Liver (tissue), 3 donors: ENCODE measurements around the gene IYD.

Source experiments
- GABPA ChIP-seq, 2 donors: IDR thresholded peaks in 1 of 2; conservative IDR thresholded peaks in 1 of 2; 2 replicates each; pipeline ENCODE4 v1.6.1; 2016; ENCODE audit warnings: antibody characterized with exemption in 2 of 2, mild to moderate bottlenecking in 1 of 2, moderate library complexity in 1 of 2
- RAD21 ChIP-seq, 2 donors: IDR thresholded peaks; 2 replicates each; pipeline ENCODE4 v1.6.1; 2016; ENCODE audit warnings: antibody characterized with exemption in 2 of 2, mild to moderate bottlenecking in 2 of 2
- RXRA ChIP-seq, 2 donors: IDR thresholded peaks; 2 replicates each; pipeline ENCODE4 v1.6.1; 2017 to 2018; ENCODE audit warnings: antibody characterized with exemption in 2 of 2, mild to moderate bottlenecking in 1 of 2
- TAF1 ChIP-seq: conservative IDR thresholded peaks from 2 replicates; pipeline ENCODE4 v1.6.1; 2016; ENCODE audit warnings: antibody characterized with exemption, mild to moderate bottlenecking
- YY1 ChIP-seq: IDR thresholded peaks from 2 replicates; pipeline ENCODE4 v1.6.1; 2016; ENCODE audit warnings: antibody characterized with exemption, mild to moderate bottlenecking
- TF ChIP-seq, protein P1 (sequence below): fragments of 150-350 bp; IDR thresholded peaks from 2 replicates; pipeline ENCODE4 v1.5.1; 2017; ENCODE audit warnings: improper control_type of control experiment, low read depth, low read length; ENCODE audit not compliant: missing input control
- TF ChIP-seq, protein P2 (sequence below): IDR thresholded peaks from 2 replicates; pipeline ENCODE4 v1.6.1; 2016; ENCODE audit warnings: antibody characterized with exemption
- TF ChIP-seq, protein P3 (sequence below): IDR thresholded peaks from 2 replicates; pipeline ENCODE4 v1.6.1; 2016; ENCODE audit warnings: antibody characterized with exemption, mild to moderate bottlenecking
- TF ChIP-seq, protein P4 (sequence below): IDR thresholded peaks from 2 replicates; pipeline ENCODE4 v1.6.1; 2016; ENCODE audit warnings: antibody characterized with exemption
- donor health status: healthy.
- donor health status: healthy.

DNA sequence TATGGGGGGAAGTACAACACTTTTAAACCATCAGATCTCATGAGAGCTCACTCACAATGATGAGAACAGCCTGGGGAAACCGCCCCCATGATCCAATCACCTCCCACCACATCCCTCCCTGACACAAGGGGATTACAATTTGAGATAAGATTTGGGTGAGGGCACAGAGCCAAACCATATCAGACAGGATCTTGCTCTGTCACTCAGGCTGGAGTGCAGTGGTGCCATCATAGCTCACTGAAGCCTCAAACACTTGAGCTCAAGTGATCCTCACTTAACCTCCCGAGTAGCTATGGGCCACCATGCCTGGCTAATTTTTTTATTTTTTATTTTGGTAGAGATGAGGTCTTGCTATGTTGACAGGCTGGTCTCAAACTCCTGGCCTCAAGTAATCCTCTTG, 5.1 kb upstream of the IYD start:
- TF ChIP-seq, protein P1, sequence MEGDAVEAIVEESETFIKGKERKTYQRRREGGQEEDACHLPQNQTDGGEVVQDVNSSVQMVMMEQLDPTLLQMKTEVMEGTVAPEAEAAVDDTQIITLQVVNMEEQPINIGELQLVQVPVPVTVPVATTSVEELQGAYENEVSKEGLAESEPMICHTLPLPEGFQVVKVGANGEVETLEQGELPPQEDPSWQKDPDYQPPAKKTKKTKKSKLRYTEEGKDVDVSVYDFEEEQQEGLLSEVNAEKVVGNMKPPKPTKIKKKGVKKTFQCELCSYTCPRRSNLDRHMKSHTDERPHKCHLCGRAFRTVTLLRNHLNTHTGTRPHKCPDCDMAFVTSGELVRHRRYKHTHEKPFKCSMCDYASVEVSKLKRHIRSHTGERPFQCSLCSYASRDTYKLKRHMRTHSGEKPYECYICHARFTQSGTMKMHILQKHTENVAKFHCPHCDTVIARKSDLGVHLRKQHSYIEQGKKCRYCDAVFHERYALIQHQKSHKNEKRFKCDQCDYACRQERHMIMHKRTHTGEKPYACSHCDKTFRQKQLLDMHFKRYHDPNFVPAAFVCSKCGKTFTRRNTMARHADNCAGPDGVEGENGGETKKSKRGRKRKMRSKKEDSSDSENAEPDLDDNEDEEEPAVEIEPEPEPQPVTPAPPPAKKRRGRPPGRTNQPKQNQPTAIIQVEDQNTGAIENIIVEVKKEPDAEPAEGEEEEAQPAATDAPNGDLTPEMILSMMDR, result no peak
- TF ChIP-seq, protein P2, sequence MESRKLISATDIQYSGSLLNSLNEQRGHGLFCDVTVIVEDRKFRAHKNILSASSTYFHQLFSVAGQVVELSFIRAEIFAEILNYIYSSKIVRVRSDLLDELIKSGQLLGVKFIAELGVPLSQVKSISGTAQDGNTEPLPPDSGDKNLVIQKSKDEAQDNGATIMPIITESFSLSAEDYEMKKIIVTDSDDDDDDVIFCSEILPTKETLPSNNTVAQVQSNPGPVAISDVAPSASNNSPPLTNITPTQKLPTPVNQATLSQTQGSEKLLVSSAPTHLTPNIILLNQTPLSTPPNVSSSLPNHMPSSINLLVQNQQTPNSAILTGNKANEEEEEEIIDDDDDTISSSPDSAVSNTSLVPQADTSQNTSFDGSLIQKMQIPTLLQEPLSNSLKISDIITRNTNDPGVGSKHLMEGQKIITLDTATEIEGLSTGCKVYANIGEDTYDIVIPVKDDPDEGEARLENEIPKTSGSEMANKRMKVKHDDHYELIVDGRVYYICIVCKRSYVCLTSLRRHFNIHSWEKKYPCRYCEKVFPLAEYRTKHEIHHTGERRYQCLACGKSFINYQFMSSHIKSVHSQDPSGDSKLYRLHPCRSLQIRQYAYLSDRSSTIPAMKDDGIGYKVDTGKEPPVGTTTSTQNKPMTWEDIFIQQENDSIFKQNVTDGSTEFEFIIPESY, result no peak
- TF ChIP-seq, protein P3, sequence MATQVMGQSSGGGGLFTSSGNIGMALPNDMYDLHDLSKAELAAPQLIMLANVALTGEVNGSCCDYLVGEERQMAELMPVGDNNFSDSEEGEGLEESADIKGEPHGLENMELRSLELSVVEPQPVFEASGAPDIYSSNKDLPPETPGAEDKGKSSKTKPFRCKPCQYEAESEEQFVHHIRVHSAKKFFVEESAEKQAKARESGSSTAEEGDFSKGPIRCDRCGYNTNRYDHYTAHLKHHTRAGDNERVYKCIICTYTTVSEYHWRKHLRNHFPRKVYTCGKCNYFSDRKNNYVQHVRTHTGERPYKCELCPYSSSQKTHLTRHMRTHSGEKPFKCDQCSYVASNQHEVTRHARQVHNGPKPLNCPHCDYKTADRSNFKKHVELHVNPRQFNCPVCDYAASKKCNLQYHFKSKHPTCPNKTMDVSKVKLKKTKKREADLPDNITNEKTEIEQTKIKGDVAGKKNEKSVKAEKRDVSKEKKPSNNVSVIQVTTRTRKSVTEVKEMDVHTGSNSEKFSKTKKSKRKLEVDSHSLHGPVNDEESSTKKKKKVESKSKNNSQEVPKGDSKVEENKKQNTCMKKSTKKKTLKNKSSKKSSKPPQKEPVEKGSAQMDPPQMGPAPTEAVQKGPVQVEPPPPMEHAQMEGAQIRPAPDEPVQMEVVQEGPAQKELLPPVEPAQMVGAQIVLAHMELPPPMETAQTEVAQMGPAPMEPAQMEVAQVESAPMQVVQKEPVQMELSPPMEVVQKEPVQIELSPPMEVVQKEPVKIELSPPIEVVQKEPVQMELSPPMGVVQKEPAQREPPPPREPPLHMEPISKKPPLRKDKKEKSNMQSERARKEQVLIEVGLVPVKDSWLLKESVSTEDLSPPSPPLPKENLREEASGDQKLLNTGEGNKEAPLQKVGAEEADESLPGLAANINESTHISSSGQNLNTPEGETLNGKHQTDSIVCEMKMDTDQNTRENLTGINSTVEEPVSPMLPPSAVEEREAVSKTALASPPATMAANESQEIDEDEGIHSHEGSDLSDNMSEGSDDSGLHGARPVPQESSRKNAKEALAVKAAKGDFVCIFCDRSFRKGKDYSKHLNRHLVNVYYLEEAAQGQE, result no peak
- no peak for TF ChIP-seq GABPA (IDR thresholded peaks at IDR 0.05 in 1 of 2, conservative IDR thresholded peaks at IDR 0.05 in 1 of 2)
- no peak for TF ChIP-seq TAF1
- no peak for TF ChIP-seq RAD21 (IDR thresholded peaks at IDR 0.05)
- no peak for TF ChIP-seq RXRA (IDR thresholded peaks at IDR 0.05)
- TF ChIP-seq YY1, result no peak
- TF ChIP-seq, protein P4, sequence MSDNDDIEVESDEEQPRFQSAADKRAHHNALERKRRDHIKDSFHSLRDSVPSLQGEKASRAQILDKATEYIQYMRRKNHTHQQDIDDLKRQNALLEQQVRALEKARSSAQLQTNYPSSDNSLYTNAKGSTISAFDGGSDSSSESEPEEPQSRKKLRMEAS, result no peak
